Superior temporal gyrus (tissue), 1 donor: Measurements from ENCODE around the gene CCDC50.

Experiments
- DNase-seq: peaks from one replicate; pipeline ENCODE4 v3.0.0-alpha.2; 2016; ENCODE audit errors: extremely low spot score

Gene CCDC50, protein sequence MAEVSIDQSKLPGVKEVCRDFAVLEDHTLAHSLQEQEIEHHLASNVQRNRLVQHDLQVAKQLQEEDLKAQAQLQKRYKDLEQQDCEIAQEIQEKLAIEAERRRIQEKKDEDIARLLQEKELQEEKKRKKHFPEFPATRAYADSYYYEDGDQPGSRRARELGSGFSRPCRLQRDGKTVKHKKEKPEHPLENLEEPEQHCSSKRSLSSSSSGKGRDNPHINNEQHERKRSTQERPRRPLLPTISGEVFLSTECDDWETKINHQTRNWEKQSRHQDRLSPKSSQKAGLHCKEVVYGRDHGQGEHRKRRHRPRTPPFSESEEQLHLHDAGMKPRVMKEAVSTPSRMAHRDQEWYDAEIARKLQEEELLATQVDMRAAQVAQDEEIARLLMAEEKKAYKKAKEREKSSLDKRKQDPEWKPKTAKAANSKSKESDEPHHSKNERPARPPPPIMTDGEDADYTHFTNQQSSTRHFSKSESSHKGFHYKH

DNA sequence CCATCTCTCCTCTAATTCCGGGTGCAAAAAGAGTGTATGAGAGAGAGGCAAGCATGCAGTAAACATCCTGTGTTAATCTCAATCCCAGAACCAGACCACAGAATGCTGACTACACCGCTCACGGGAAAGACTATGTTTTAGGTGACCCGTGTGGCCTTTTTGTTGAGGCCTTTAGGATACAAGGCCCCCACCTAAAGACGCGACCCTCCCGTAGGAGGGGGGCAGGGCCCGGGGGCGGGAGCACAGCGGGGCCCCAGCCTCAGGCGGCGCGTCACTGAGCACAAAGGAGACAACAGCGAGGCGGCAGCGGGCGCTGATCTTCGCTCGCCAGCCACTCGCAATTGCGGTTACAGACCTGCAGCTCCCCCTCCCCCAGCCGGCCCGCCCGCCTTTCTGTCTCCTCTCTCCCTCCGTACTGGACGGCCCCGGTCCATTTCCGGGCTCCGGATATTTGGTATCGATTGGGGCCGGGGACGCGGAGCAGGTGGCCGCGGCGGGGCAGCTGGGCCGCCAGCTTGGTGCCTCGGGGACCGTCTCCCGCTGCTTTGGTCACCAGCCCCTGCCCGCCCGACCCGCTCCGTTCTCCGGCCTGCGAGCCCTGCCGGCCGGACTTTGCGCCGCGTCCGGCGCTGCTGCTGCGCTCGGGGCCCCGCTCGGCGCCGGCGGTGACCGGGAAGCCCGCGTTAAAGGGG, at the start of gene CCDC50:
TSS of gene CCDC50 (plus strand) at position 433 of the 692 bp plus-strand sequence. CDS start 281 bp downstream, outside the sequence.
- no peak for DNase-seq

DNA sequence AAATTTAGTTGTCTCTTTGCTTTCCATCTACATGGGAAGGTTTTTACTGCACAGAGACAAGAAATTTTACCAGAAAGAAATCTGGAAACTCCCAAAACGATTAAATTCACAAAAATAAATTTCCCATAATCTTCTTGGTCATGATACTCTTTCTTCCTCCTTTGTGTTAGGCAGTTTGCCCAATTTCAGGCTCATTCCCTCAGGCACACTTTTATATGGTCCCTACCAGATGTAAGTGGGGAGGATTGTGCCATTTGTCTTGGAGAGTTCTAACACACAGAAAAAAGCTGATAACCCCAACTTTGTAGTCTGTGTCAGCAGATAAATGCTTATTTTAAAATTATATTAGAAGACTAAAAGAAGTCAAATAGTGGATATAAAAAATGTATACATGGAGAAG, 49.1 kb upstream of the CCDC50 start:
- no peak for DNase-seq

DNA sequence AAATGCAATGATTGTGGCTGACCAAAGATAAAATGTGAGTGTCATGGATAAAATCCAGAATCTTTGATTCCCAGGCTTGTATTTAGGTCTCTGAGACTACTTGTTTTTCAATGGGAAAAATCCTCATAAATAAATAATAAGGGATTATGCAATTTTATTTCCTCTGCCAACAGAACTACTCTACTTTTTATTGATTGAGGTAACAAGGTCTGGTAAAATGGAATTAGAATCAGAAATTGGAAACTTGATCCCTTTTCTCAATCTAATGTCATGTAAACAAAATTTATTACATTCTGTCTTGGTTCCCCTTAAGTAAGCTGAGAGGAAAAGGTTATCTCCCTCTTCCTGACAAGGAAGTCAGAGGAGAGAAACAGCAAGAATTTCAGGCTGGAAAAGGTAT, 48.3 kb upstream of the CCDC50 start:
- no peak for DNase-seq

DNA sequence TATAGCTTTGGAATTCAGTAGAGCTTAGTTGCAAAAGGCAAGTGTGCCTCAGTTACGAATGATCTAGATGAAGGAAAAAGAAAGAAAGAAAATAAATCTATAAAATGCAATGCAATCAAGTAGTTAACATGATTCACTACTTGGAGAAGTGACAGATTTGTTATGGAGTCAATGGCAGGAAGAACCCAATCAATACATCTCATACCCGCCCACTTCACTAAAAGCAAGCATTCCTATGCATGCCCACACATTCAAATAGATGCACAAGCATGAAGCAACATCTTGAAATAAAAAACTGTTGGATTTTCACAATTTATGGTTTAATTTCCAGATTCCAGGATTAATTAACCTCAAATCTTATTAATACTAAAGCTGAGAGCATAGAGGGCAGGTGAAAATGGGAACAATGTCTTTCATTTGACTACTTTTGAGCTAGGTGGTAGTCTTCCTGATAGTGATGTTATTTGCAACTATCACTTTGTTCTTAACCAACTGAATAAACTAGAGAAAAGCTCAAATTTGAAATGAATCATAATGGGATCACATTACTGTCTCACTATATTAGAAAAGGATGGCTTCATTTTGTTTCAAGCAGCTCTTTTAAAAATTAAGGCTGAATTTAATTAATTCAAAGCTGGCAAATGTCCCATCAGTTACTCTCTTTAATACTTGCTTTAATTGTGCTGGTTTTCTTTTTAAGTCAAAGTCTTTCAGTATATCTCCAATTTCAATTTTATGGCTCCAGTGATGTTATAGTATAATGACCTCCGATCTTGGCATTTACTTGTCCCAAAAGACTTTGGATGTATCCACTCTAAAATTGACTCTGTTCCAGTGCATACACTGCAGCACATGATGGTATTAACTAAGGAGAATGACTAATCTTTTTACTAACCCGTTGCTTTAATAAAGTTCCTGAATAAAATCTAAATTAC, 46.7 kb upstream of the CCDC50 start:
- no peak for DNase-seq

DNA sequence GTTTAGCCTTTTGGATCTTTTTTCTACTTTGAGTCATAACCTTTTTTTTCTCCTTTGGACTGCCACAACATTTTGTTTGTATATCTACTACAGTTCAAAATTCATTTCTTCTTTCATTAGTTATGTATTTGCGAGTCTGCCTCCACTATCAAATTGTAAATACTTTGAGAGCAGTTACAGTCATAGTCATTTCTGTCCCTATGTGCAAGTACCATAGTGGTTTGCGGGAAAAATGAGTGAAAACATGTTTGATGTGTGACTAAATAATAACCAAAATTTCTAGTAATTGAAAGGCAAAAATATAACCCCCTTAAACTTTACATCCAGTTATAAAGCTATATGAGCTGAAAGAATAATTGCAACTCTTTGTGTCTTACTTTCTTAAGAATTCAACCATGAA, 45.8 kb upstream of the CCDC50 start:
- DNase-seq, result no peak

DNA sequence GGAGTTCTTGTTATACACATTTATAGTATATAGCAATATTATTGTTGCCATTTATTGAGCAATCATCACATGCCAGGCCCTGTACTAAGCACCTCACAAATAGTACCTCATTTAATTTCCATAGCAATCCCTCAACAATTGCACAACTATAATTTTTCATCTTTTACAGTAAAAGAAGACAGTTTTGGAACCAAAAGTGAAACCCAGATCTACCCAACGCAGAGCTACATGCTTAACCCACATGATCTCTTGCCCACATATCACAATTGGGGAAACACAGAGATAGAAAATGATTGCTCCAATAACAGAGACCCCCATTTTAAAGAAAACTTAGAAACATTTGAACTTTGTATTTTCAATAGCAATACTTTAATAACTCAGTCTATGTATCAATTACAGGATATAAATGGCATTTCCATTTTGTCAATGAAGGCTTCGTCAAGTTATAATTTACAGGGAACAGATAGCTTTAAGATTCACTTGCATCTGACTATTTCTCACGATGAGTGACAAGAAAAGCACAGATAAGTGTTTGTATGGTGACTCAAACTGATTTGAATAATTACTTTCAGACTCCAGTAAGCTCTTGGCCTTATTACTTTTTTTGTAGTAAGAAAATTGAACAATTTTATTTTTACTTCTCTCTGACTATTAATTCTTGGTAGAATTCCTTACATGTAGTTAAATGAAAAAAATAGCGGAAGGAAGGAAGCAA, 38.7 kb upstream of the CCDC50 start:
- DNase-seq, result no peak

DNA sequence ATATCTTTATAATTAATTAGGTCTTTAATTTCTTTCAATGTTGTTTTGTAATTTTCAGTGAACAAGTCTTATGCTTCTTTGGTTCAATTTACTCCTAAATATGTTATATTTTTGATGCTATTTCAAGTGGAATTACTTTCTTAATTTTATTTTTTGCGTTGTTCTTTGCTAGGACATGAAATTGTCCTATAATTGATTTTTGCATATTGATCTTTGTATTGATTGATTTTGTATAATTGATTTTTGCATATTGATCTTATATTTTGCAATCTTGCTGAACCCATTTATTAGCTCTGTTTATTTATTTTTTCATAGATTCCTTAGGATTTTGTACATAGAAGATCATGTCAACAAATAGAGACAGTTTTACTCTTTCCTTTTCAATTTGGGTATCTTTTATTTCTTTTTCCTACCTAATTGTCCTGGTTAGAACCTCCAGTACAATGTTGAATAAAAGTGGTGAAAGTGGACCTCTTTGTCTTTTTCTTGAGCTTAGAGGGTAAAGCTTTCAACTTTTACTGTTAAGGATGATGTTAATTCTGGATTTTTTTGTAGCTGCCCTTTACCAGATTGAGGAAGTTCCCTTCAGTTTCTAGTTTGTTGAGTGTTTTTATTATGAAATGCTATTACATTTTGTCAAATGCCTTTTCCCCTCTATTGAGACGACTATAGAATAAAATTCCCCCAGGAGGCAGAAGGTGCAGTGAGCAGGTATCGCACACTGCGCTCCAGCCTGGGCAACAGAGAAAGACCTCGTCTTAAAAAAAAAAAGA, 36.8 kb upstream of the CCDC50 start:
- no peak for DNase-seq

DNA sequence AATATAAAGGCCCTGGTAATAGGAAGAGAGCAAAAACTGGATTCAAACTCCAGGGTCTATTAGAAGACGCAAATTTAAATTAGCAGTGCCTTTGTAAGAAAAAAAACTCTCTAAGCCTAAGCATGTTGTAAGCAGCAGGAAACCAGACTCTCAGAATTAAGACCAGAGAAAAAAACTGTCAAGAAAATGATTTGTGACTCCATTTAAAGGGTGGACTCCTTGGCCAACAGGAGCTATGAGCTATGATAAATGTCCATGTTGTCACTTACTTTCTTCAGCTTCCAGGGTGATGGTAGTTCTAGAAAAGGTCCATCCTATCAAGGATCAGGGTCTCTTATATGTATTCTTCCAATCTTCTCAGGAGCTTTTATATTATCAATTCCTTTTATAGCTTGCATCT, 34.9 kb upstream of the CCDC50 start:
- no peak for DNase-seq

DNA sequence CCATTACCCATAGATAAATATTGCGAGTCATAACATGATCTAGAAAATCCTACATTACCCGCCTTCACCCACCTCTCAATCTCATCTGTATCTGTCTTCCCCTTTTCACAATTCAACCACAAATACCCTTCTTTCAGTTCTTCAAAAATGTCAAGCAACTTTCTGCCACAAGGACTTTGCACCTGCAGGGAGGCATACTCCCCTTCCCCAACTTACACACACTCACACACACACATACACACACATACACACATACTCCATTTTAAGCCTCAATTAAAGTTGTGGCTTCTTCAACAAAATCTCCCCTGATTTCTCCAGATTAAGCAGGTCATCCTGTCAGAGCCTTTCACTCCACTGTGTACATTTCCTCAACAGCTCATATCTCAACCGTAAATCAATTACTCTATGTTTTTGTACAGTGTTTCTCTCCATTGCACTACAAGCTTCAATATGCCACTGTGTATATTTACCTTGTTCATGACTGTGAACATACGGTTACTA, 33.1 kb upstream of the CCDC50 start:
- no peak for DNase-seq

DNA sequence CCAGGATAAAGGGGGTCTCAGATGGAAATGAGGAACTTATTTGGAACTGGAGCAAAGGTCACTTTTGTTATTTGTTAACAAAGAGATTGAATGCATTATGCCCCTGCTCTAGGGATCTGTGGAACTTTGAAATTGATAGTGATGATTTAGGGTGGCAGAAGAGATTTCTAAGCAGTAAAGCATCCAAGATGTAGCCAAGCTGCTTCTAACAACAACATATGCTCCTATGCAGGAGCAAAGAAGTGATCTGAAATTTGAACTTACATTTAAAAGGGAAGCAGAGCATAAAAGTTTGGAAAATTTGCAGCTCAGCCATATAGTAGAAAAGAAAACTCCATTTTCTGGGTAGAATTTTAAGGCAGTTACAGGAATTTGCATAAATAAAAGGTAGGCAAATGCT, 30.3 kb upstream of the CCDC50 start:
- DNase-seq, result no peak

DNA sequence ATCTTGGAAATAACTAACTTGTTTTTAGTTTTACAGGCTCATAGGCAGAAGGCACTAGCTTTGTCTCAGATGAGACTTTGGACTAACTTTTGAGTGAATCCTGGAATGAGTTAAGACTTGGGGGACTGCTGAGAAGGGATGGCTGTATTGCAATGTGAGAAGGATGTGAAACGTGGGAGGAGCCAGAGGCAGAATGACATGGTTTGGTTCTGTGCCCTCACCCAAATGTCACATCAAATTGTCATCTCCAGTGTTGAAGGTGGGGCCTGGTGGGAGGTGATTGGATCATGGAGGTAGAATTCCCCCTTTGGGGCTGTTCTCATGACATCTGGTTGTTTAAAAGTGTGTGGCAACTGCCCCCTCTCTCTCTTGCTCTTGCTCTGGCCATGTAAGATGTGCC, 28.8 kb upstream of the CCDC50 start:
- no peak for DNase-seq

DNA sequence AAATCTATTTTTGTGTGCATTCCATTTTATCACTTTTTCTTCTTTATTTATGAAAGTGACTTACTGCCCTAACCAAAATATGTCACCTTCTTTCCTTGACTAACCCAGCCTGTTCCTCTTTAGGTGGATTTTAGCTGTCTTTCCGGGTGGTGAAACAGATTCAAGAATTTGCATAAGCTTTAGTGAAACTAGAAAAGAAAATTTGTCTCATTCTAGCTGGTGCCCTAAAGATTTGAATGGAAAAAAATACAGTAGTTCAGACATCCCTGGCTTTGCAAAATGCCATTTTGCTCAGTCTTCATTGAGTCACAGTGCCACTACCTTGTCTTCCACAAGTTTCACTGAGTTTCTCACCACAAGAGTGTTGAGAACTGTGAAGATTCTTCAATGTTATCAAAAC, 28.2 kb upstream of the CCDC50 start:
- DNase-seq, result no peak

DNA sequence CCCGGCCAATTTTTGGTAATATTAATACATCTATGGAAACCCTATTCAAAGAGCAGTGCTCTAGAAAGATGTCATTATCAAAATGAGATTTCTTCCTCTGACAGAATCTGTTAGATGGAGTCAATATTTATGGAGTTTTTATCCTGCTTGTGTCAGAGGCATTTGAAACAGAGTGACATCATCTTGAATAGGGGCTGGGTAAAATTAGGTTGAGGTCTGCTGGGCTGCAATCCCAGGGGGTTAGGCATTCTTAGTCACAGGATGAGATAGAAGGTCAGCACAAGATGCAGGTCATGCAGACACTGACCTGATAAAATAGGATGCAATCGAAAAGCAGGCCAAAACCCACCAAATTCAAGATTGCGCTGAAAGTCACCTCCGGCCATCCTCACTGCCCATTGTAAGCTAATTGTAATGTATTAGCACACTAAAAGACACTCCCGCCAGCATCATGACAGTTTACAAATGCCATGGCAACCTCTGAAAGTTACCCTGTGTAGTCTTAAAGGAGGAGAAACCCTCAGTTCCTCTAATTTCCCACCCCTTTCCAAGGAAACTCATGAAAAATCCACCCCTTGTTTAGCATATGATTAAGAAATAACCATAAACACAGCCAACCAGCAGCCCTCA, 27.3 kb upstream of the CCDC50 start:
- no peak for DNase-seq

DNA sequence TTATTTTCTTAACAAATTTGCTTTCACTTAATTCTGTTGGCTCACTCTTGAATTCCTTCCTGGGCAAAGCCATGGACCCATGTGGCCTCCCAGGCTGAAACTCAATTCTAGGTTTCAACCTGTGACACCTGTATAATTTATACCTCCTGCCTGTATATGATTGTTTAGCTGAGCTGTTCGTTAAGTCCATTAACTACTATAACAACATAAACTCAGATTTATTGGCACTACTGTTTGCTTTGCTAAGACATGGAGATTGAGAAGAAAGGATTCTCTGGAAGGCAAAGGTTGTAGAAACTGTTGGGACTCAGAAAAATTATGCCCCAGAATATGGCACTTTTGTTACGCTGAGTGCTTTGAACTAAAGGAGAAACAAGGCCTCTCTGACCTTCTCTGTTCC, 26.7 kb upstream of the CCDC50 start:
- DNase-seq, result no peak

DNA sequence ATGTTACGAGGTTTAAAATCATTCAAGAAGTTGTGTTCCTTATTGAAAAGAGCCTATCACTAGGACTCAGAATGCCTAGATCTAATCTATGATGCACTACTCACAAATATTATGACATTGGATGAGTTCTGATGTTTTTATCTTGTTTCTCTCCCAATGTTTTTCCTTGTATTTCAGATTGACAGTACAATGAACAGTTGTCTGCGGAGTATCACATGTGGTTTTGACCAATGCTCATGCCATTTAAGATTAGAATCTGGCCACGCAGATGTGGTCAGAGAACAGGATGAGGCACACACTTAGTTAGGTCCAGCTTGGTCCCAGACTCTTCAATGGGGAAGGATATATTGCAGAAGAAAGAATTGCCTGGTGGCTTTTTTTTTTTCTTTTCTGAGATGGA, 25.6 kb upstream of the CCDC50 start:
- no peak for DNase-seq

DNA sequence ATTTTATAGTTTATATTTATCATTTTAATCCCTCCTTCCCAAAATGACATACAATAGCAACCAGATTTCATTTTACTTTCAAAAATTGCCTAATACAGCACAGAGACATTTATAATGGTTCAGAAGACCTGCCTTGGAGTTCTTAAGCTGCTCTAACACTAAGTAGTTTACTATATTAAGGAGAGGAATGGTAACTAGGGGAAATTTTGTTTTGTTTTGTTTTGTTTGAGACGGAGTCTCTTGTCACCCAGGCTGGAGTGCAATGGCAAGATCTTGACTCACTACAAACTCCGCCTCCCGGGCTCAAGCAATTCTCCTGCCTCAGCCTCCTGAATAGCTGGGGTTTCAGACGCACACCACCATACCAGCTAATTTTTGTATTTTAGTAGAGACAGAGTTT, 22.8 kb upstream of the CCDC50 start:
- DNase-seq, result no peak

DNA sequence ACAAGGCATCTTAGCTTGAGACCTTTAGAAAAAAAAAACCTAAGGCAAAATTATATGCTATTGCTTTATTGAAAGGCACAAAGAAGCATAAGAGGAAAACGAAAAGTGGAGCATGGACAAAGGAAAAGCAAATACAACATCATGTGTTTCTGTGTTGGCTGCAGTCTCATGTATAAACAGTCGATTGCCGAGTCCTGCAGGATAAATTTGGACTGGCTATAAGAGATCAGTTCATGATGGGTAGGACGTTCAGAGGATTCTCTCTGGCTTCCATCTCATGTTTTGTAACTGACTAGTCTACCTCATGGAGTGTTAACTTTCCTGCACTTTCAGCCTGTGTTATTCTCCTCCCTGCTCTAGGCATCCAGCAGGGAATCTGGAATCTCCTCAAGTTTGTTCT, 21.9 kb upstream of the CCDC50 start:
- DNase-seq, result no peak

DNA sequence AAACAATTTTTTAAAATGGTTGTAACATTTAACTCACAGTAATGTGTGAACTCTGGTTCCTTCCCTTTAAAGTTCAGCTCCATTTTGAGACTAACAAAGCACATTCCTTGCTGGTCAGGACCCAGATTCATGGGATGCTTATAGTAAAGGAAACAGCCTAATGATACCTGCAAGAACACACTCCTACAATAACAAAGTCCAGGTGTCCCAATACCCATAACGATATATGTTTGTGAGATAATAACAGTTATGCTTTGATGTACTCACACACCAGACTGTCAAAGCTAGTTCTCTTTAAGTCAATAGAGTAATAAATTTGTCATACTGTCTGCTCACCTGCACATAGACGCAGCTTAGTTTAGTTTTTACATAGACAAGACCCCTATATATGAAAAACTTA, 15.9 kb upstream of the CCDC50 start:
- no peak for DNase-seq

DNA sequence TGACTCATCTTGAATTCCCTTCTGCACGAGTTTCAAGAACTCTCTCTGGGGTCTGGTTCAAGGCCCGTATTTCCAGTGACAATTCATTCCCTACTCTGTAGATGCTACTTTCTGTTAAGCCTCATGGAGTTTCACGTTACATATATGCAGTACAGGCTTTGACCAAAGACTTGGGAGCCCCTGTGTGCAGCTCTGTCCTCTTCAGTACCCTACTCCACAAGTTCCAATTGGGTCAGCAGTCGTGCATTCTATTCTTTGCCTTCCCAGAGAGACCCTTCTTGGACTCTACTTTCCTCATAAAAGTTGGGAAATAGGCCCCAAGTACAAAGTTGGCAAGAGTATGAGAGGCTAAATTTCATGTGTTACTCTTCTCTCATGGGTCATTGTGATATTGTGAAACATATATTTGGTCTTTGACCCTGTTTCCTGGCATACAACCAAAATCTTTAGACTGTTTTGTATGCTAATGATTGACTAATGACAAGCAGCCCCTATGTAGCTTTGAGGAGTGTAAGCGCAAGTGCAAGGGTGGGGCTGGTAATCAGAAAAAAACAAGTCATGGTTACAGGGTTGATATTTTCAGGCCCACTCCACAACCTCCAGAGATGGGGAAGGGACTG, 15.0 kb upstream of the CCDC50 start:
- no peak for DNase-seq
